Transverse colon (tissue), 4 donors: ENCODE measurements around the gene RPS6KA4. TPM values are rescaled to one million over a fixed set of nuclear protein-coding genes. Genes with fewer than 3 reads are reported as not detected.

Experiments used
- DNase-seq: peaks from one replicate; pipeline ENCODE4 v3.0.0-alpha.2; 2019
- H3K27ac ChIP-seq, 4 donors: fragments of 200-600 bp; sonication (generic); 2 replicates each; pipeline ENCODE4 v1.5.1; 2016 to 2018; ENCODE audit warnings: inconsistent platforms in 4 of 4
- H3K27me3 ChIP-seq: fragments of 200-600 bp; sonication (generic); 2 replicates; pipeline ENCODE4 v1.5.1; 2017; ENCODE audit warnings: inconsistent platforms
- H3K36me3 ChIP-seq, 4 donors: fragments of 200-600 bp; sonication (generic); 2 replicates each; pipeline ENCODE4 v1.5.1; 2017 to 2019; ENCODE audit warnings: inconsistent platforms in 4 of 4
- H3K4me1 ChIP-seq, 4 donors: fragments of 200-600 bp; sonication (generic); 2 replicates each; pipeline ENCODE4 v1.5.1; 2017 to 2020; ENCODE audit warnings: inconsistent platforms in 4 of 4
- H3K4me3 ChIP-seq, 4 donors: fragments of 200-600 bp; sonication (generic); 1 replicate in 1 of 4; 2 replicates in 3 of 4; pipeline versions ENCODE4 v1.5.1 to v1.6.1; 2017 to 2019; ENCODE audit warnings: inconsistent platforms in 4 of 4
- H3K9me3 ChIP-seq, 2 donors: fragments of 200-600 bp; sonication (generic); 2 replicates each; pipeline ENCODE4 v1.5.1; 2017 to 2019; ENCODE audit warnings: inconsistent platforms in 2 of 2
- EP300 ChIP-seq: sonication (generic); formaldehyde crosslinking; IDR thresholded peaks from one replicate; pipeline ENCODE4 v1.6.1; 2017; ENCODE audit warnings: antibody characterized with exemption, low read depth
- POLR2A ChIP-seq: fragments of 450-650 bp; IDR thresholded peaks from one replicate; pipeline ENCODE4 v1.6.1; 2016; ENCODE audit warnings: antibody characterized with exemption, mild to moderate bottlenecking, moderate library complexity
- POLR2AphosphoS5 ChIP-seq, 3 donors: sonication (generic); formaldehyde crosslinking; IDR thresholded peaks; one replicate each; pipeline ENCODE4 v1.6.1; 2016; ENCODE audit warnings: antibody characterized with exemption in 3 of 3
- WGBS, 2 donors: methylation state at CpG; one replicate each; pipeline ENCODE4 v1.1.5; 2018; ENCODE audit warnings: low coverage in 1 of 2; 5-methylcytosine and 5-hydroxymethylcytosine counted together
- in situ Hi-C, 4 donors: fragments of 200-750 bp; cut with MboI; loops; one replicate each; pipeline versions ENCODE4 v1.15.0 to v1.15.1; 2017; ENCODE audit warnings: low sequenced_read_pairs in 3 of 4, low pct_ligation_motif_present in 1 of 4, low pct_unique_long_range_greater_than_20kb in 1 of 4
- intact Hi-C: fragments of 100-400 bp; cut with DNase I; formaldehyde crosslinking; loops from one replicate; pipeline ENCODE4 v1.15.1; 2023; ENCODE audit warnings: low total_unique reads
- total RNA-seq, 4 donors: library from RNA; depleted of rRNA; stranded (reverse); fragments of >200 nt; gene quantifications; one replicate each; pipeline ENCODE4 v1.1.0, GENCODE V29; 2016
- TF ChIP-seq, protein P1 (sequence below), 5 experiments: fragments of 200-600 bp in 3 of 5; fragments of 450-650 bp in 2 of 5; sonication (generic) in 3 of 5; IDR thresholded peaks; 1 replicate in 2 of 5; 2 replicates in 3 of 5; pipeline ENCODE4 v1.5.1; 2016 to 2017; ENCODE audit warnings: antibody characterized with exemption in 5 of 5, inconsistent platforms in 3 of 5, mild to moderate bottlenecking in 2 of 5, moderate library complexity in 1 of 5

RPS6KA4 gene
- total RNA-seq, 4 donors from 2014 or later, result 14.5 to 86.0 (median 34.5) TPM

DNA sequence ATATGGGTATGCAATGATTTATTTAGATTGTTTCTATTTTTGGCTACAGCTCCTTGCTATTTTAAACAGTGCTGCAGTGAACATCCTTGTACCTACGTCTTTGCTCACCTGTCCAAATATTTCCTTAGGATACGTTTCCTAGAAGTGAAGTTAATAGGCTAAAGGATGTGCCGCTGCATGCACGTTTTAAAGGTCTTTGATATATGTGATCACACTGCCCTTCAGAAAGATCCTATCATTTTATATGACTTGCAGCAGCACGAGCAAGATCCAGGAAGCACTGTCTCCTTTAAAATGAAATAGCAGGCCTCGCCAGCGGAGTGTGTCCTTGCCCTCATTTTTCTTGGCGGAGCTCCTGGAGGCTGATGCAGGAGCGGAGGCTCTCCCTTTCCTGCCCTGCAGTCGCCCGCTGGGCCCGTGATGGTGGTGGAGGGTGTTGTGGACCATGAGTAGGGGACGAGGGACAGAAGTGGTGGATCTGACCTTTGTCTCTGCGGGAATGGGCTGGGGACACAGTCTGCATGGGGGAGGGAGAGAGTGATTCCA lies 19.4 kb downstream of the RPS6KA4 start:
- H3K4me1 ChIP-seq, result peaks cover 0 to 8% (median 0%) of the 10 kb centered on the region in 4 donors
- no peaks in the 10 kb centered on the region for H3K27me3 ChIP-seq
- in situ Hi-C loops, result no loop called here
- WGBS, 2 donors, result 15 to 46% methylated on average over 5 to 14 of the region's 14 CpGs
- no peak for DNase-seq
- no peaks in the 10 kb centered on the region for H3K9me3 ChIP-seq
- intact Hi-C loops, result no loop called here
- H3K27ac ChIP-seq, result no peak overlapping the region
- no peak for TF ChIP-seq EP300
- TF ChIP-seq, protein P1, sequence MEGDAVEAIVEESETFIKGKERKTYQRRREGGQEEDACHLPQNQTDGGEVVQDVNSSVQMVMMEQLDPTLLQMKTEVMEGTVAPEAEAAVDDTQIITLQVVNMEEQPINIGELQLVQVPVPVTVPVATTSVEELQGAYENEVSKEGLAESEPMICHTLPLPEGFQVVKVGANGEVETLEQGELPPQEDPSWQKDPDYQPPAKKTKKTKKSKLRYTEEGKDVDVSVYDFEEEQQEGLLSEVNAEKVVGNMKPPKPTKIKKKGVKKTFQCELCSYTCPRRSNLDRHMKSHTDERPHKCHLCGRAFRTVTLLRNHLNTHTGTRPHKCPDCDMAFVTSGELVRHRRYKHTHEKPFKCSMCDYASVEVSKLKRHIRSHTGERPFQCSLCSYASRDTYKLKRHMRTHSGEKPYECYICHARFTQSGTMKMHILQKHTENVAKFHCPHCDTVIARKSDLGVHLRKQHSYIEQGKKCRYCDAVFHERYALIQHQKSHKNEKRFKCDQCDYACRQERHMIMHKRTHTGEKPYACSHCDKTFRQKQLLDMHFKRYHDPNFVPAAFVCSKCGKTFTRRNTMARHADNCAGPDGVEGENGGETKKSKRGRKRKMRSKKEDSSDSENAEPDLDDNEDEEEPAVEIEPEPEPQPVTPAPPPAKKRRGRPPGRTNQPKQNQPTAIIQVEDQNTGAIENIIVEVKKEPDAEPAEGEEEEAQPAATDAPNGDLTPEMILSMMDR (IDR thresholded peaks at IDR 0.05), result no peak
- TF ChIP-seq POLR2A, result no peak
- TF ChIP-seq POLR2AphosphoS5 (IDR thresholded peaks at IDR 0.05), result no peak
- H3K4me3 ChIP-seq, result no peak overlapping the region
- no peaks in the 10 kb centered on the region for H3K36me3 ChIP-seq

DNA sequence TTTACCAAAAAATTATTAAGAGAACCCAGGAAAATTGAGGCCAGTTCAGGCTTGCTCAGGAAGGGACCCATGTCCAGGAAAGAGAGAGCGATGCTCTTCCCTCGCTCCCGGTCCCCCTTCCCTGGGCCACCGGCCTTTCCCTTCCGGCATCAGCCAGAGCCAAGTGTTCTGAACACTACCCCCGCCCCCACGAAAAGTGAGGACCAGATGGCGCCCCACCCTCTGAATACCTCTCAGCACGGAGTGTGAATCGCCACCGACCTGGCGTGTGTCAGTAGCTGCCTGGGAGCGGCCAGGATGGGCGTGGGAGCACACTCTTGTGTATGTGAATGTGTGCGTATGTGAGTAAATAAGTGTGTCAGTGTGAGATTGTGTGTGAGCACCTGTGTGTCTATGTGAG lies 20.2 kb downstream of the RPS6KA4 start:
- Histone ChIP-seq H3K36me3 (no peaks in the 10 kb centered on the region), H3K27me3 (no peaks in the 10 kb centered on the region), H3K4me1 (peaks cover 0 to 7% (median 0%) of the 10 kb centered on the region in 4 donors), H3K9me3 (no peaks in the 10 kb centered on the region), H3K4me3 (no peak overlapping the region), H3K27ac (no peak overlapping the region)
- TF ChIP-seq POLR2AphosphoS5 (IDR thresholded peaks at IDR 0.05), result no peak
- TF ChIP-seq, protein P1 (IDR thresholded peaks at IDR 0.05), result no peak
- no peak for TF ChIP-seq EP300
- no peak for TF ChIP-seq POLR2A
- in situ Hi-C loops, result no loop called here
- intact Hi-C loops, result no loop called here
- DNase-seq, result no peak
- 59 to 75% methylated on average over 4 to 15 of the region's 15 CpGs for WGBS, 2 donors

DNA sequence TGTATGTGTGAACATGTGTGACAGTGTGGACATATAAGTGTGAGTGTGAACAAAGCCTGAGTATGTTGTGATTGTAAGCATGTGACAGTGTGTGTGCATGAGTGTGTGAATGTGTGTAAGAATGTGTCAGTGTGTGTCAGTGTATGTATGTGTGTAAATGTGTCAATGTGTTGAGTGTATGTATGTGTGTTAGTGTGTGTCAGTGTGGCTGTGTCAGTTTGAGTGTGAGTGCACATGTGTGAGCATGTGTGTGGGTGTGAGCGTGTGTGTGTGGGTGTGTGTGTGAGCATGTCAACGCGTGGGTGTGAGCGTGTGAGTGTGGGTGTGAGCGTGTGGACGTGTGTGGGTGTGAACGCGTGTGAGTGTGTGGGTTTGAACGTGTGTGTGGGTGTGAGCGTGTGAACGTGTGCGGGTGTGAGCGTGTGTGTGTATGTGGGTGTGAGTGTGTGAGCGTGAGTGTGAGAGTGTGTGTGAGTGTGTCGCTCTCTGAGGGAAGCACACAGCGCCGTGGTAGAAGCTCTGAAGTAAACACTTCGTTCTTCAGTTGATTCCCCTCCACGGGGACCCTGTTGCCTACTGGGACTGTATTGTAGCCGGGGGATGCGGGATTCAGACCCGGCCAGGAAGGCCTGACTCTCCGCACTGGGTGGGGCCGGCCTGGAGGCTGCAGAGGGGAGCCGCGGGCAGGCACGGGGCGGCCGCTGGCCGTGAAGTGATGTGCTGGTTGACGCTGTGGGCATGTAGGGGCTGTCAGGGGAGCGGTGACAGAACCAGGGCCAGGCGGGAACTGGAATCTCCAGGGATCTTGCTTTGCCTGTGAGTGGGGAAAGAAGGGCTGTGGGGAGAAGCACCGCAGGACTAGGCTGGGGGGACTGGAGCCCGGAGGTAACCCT lies 21.1 kb downstream of the RPS6KA4 start:
- Histone ChIP-seq H3K9me3 (no peaks in the 10 kb centered on the region), H3K36me3 (no peaks in the 10 kb centered on the region), H3K4me3 (no peak overlapping the region), H3K27ac (no peak overlapping the region), H3K4me1 (peaks cover 0 to 7% (median 0%) of the 10 kb centered on the region in 4 donors), H3K27me3 (no peaks in the 10 kb centered on the region)
- intact Hi-C loops, result no loop called here
- TF ChIP-seq POLR2AphosphoS5 (IDR thresholded peaks at IDR 0.05) (no peak), POLR2A (no peak), EP300 (no peak)
- TF ChIP-seq, protein P1 (IDR thresholded peaks at IDR 0.05), result no peak
- WGBS, 2 donors, result 75 to 80% methylated on average over 14 to 34 of the region's 35 CpGs
- DNase-seq, result no peak
- in situ Hi-C loops, result no loop called here

DNA sequence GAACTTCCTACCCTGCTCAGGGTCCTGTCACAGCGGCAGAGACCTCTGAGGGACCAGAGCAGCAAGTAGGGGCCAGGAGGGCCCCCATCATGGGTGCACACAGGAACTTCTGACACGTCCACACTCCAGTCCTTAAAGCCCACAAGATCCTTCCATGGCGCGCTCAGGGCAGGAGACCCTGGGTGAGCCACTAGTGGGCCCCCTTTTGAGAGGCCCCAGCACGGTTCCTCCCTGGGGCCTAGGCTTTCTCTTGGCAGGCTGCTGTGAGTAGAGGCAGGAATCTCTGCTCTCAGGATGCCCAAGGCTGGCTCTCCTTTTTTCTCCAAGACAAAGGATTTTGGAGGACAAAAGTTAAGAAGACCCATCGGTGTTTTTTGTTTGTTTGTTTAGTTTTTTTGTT lies 22.4 kb downstream of the RPS6KA4 start:
- no peak overlapping the region for H3K4me3 ChIP-seq
- no peaks in the 10 kb centered on the region for H3K27me3 ChIP-seq
- no peak for DNase-seq
- WGBS, 2 donors, result 77% methylated on average over 6 of the region's 6 CpGs; no CpG with 5 or more reads in 1 of the 2 donors
- H3K4me1 ChIP-seq, result peaks cover 0 to 7% (median 0%) of the 10 kb centered on the region in 4 donors
- intact Hi-C loops, result no loop called here
- in situ Hi-C loops, result no loop called here
- no peaks in the 10 kb centered on the region for H3K9me3 ChIP-seq
- no peaks in the 10 kb centered on the region for H3K36me3 ChIP-seq
- TF ChIP-seq POLR2A (no peak), POLR2AphosphoS5 (IDR thresholded peaks at IDR 0.05) (no peak), EP300 (no peak)
- TF ChIP-seq, protein P1 (IDR thresholded peaks at IDR 0.05), result no peak
- no peak overlapping the region for H3K27ac ChIP-seq
